ENCODE data around the gene TNRC6A. TPM values are rescaled to one million over a fixed set of nuclear protein-coding genes. Genes with fewer than 3 reads are reported as not detected.

The TNRC6A gene
- total and polyA plus RNA-seq, 9 of the 15 experiments (the other 6 are each of a cell fraction or from before 2014, with no cell fraction given), result 3.4 to 32.1 (median 26.6) TPM

DNA sequence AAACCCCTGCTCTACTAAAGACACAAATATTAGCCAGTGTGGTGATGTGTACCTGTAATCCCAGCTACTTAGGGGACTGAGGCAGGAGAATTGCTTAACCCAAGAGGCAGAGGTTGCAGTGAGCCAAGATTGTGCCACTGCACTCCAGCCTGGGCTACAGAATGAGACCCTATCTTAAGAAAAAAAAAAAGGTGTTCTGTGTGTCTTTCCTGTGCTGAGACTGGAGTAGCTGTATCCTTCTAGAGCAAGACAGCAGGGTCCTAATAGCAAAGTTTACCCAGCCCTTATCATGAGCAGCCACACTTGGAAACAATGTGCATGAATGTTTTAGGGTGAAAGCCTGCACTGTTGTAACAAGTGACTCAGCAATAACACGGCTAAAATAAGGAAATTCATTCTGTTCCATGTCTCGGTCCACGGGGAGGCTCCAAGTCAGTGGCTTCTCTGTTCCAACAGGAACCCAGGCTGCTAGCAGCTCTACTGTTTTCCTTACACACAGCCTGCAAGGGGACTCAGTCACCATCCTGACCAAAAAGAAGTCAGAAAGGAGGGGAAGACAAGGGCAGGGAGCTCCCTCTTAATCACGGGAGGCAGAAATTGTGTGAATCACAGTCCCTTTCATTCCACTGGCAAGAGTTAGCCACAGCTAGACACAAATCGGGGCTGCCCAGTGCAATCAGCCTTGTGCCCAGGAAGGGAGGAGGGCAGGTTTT, 109.3 kb downstream of the TNRC6A start (continued):
- TF ChIP-seq, protein P1, sequence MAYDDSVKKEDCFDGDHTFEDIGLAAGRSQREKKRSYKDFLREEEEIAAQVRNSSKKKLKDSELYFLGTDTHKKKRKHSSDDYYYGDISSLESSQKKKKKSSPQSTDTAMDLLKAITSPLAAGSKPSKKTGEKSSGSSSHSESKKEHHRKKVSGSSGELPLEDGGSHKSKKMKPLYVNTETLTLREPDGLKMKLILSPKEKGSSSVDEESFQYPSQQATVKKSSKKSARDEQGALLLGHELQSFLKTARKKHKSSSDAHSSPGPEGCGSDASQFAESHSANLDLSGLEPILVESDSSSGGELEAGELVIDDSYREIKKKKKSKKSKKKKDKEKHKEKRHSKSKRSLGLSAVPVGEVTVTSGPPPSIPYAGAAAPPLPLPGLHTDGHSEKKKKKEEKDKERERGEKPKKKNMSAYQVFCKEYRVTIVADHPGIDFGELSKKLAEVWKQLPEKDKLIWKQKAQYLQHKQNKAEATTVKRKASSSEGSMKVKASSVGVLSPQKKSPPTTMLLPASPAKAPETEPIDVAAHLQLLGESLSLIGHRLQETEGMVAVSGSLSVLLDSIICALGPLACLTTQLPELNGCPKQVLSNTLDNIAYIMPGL (CRISPR knock-in tag; IDR thresholded peaks at IDR 0.05), result no peak
- TF ChIP-seq, protein P2, sequence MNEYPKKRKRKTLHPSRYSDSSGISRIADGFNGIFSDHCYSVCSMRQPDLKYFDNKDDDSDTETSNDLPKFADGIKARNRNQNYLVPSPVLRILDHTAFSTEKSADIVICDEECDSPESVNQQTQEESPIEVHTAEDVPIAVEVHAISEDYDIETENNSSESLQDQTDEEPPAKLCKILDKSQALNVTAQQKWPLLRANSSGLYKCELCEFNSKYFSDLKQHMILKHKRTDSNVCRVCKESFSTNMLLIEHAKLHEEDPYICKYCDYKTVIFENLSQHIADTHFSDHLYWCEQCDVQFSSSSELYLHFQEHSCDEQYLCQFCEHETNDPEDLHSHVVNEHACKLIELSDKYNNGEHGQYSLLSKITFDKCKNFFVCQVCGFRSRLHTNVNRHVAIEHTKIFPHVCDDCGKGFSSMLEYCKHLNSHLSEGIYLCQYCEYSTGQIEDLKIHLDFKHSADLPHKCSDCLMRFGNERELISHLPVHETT (CRISPR knock-in tag; conservative IDR thresholded peaks at IDR 0.05 in 1 of 2, IDR thresholded peaks at IDR 0.05 in 1 of 2), result no peak
- TF ChIP-seq PTTG1 (tag; IDR thresholded peaks at IDR 0.05; ENCODE audit: low read depth) (no peak), KLF13 (tag; IDR thresholded peaks at IDR 0.05; ENCODE audit: borderline replicate concordance, low read depth) (no peak), RHOXF2B (CRISPR knock-in tag; conservative IDR thresholded peaks at IDR 0.05) (no peak), FUS (optimal IDR thresholded peaks at IDR 0.05; ENCODE audit: low read depth, low read length) (no peak), MTA1 (IDR thresholded peaks at IDR 0.05; ENCODE audit: borderline replicate concordance) (peak; percentile 37; the same call in 1 of the 2 replicates), DDX20 (tag; IDR thresholded peaks at IDR 0.05; ENCODE audit: low read depth) (no peak), GABPB2 (CRISPR knock-in tag; conservative IDR thresholded peaks at IDR 0.05) (no peak), SMAD3 (CRISPR knock-in tag; conservative IDR thresholded peaks at IDR 0.05) (peak; percentile 70), TARDBP (IDR thresholded peaks at IDR 0.05) (no peak; the same call in 1 of the 2 replicates), HDGF (IDR thresholded peaks at IDR 0.05) (no peak)
- TF ChIP-seq, protein P3, sequence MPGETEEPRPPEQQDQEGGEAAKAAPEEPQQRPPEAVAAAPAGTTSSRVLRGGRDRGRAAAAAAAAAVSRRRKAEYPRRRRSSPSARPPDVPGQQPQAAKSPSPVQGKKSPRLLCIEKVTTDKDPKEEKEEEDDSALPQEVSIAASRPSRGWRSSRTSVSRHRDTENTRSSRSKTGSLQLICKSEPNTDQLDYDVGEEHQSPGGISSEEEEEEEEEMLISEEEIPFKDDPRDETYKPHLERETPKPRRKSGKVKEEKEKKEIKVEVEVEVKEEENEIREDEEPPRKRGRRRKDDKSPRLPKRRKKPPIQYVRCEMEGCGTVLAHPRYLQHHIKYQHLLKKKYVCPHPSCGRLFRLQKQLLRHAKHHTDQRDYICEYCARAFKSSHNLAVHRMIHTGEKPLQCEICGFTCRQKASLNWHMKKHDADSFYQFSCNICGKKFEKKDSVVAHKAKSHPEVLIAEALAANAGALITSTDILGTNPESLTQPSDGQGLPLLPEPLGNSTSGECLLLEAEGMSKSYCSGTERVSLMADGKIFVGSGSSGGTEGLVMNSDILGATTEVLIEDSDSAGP (CRISPR knock-in tag; IDR thresholded peaks at IDR 0.05), result no peak
- TF ChIP-seq, protein P4, sequence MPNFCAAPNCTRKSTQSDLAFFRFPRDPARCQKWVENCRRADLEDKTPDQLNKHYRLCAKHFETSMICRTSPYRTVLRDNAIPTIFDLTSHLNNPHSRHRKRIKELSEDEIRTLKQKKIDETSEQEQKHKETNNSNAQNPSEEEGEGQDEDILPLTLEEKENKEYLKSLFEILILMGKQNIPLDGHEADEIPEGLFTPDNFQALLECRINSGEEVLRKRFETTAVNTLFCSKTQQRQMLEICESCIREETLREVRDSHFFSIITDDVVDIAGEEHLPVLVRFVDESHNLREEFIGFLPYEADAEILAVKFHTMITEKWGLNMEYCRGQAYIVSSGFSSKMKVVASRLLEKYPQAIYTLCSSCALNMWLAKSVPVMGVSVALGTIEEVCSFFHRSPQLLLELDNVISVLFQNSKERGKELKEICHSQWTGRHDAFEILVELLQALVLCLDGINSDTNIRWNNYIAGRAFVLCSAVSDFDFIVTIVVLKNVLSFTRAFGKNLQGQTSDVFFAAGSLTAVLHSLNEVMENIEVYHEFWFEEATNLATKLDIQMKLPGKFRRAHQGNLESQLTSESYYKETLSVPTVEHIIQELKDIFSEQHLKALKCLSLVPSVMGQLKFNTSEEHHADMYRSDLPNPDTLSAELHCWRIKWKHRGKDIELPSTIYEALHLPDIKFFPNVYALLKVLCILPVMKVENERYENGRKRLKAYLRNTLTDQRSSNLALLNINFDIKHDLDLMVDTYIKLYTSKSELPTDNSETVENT (CRISPR knock-in tag; IDR thresholded peaks at IDR 0.05), result no peak
- TF ChIP-seq, protein P5, sequence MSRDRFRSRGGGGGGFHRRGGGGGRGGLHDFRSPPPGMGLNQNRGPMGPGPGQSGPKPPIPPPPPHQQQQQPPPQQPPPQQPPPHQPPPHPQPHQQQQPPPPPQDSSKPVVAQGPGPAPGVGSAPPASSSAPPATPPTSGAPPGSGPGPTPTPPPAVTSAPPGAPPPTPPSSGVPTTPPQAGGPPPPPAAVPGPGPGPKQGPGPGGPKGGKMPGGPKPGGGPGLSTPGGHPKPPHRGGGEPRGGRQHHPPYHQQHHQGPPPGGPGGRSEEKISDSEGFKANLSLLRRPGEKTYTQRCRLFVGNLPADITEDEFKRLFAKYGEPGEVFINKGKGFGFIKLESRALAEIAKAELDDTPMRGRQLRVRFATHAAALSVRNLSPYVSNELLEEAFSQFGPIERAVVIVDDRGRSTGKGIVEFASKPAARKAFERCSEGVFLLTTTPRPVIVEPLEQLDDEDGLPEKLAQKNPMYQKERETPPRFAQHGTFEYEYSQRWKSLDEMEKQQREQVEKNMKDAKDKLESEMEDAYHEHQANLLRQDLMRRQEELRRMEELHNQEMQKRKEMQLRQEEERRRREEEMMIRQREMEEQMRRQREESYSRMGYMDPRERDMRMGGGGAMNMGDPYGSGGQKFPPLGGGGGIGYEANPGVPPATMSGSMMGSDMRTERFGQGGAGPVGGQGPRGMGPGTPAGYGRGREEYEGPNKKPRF (IDR thresholded peaks at IDR 0.05; ENCODE audit: low read depth, low read length), result no peak
- TF ChIP-seq, protein P6, sequence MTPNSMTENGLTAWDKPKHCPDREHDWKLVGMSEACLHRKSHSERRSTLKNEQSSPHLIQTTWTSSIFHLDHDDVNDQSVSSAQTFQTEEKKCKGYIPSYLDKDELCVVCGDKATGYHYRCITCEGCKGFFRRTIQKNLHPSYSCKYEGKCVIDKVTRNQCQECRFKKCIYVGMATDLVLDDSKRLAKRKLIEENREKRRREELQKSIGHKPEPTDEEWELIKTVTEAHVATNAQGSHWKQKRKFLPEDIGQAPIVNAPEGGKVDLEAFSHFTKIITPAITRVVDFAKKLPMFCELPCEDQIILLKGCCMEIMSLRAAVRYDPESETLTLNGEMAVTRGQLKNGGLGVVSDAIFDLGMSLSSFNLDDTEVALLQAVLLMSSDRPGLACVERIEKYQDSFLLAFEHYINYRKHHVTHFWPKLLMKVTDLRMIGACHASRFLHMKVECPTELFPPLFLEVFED (CRISPR knock-in tag; conservative IDR thresholded peaks at IDR 0.05), result 0 out of 2 replicates have a peak, but pooled peaks have one; percentile 14
